ENCODE measurements around the gene COPS9.

GRCh38 chr2:240165661-240166060, 29.6 kb upstream of the COPS9 start:
- TF ChIP-seq CTCF (conservative IDR thresholded peaks at IDR 0.05 in 1 of 2, IDR thresholded peaks at IDR 0.05 in 1 of 2; ENCODE audit: low read depth in 1 of 2, low read length in 2 of 2) (no peak), EZH2 (IDR thresholded peaks at IDR 0.05; ENCODE audit: low read length, missing control alignments) (no peak)

Measured in fibroblast of lung (primary cell).